Measurements from ENCODE around the gene OTOP1.
"Not testable (repeated sequence)": the region's sequence is repeated elsewhere in the genome, so short reads cannot be mapped to it uniquely, and the experiment has no call there.

Gene OTOP1

GRCh38 chr4:4160956-4161665 lies 65.6 kb downstream of the OTOP1 start:
- not testable (repeated sequence) for DNase-seq

GRCh38 chr4:4145622-4146021 lies 81.1 kb downstream of the OTOP1 start:
- peak; percentile 32 for DNase-seq

GRCh38 chr4:4143376-4143775 lies 83.4 kb downstream of the OTOP1 start:
- DNase-seq = not testable (repeated sequence)

- not testable (repeated sequence) for DNase-seq
These were observed 84.0 kb downstream of the OTOP1 start for GRCh38 chr4:4142679-4143078.

- not testable (repeated sequence) for DNase-seq
These were observed 85.5 kb downstream of the OTOP1 start for GRCh38 chr4:4141186-4141585.

Measured in CD4-positive, alpha-beta T cell treated with Interleukin-21 for 1 hour (primary cell).